GM12878 (cell line): Measurements from ENCODE around the gene FCER1G. TPM values are rescaled to one million over a fixed set of nuclear protein-coding genes. Genes with fewer than 3 reads are reported as not detected.
A peak's percentile ranks its signal among the peaks of the same experiment; 100 is the strongest.

Experiments used
- ATAC-seq: fragments of 200-7000 bp; cut with Tn5 transposase; 3 replicates; pipeline ENCODE4 v1.9.1; 2020; ENCODE audit warnings: mild to moderate bottlenecking, moderate library complexity
- BruUV-seq: library from RNA; stranded (reverse); fragments of 400-500 nt; replicated peaks from 2 replicates; lab custom pipeline; 2021; lab: Mats Ljungman, UMichigan
- CTCF ChIA-PET: fragments of 300-600 bp; sonication (Branson Sonifier 250); formaldehyde crosslinking; extraction: SDS; loops from one replicate; lab custom pipeline; 2021; ENCODE audit warnings: inconsistent platforms; lab: Yijun Ruan, JAX
- POLR2A ChIA-PET: fragments of 350-600 bp; formaldehyde crosslinking; extraction: SDS; loops from one replicate; lab custom pipeline; 2021; ENCODE audit warnings: inconsistent platforms; lab: Charles Lee
- RAD21 ChIA-PET: fragments of 300-600 bp; sonication (Branson Sonifier 250); formaldehyde crosslinking; loops from one replicate; lab custom pipeline; 2023; ENCODE audit warnings: antibody characterized with exemption; ENCODE audit not compliant: unreplicated experiment; lab: Charles Lee
- SMC1A ChIA-PET: fragments of 300-600 bp; sonication (Branson Sonifier 250); formaldehyde crosslinking; loops from one replicate; lab custom pipeline; 2023; ENCODE audit not compliant: unreplicated experiment, uncharacterized antibody; lab: Charles Lee
- DNase-seq: peaks from one replicate; pipeline ENCODE4 v3.0.0-alpha.2; 2011; ENCODE audit warnings: low read depth, low spot score
- FAIRE-seq: peaks from 3 replicates; lab custom pipeline; 2011; peaks lifted over from hg19 to GRCh38; lab: Jason Lieb, UNC
- H2AFZ ChIP-seq: 2 replicates; pipeline ENCODE4 v1.6.0; 2011; ENCODE audit warnings: low read depth, low read length, control low read depth; ENCODE audit not compliant: control insufficient read depth
- H3K27ac ChIP-seq: 2 replicates; pipeline ENCODE4 v1.5.1; 2011; ENCODE audit warnings: control low read depth; ENCODE audit not compliant: control insufficient read depth, insufficient read depth
- H3K27me3 ChIP-seq, 2 experiments: replicated peaks in 1 of 2; 2 replicates each; pipeline versions ENCODE4 v1.6.0 to v1.6.1; 2011; ENCODE audit warnings: low read length in 1 of 2; ENCODE audit not compliant: control insufficient read depth in 2 of 2, insufficient read depth in 2 of 2
- H3K36me3 ChIP-seq, 2 experiments: 2 replicates each; pipeline ENCODE4 v1.5.1; 2011; ENCODE audit warnings: low read length in 1 of 2; ENCODE audit not compliant: control insufficient read depth in 2 of 2, insufficient read depth in 2 of 2
- H3K4me1 ChIP-seq: 2 replicates; pipeline ENCODE4 v1.6.1; 2011; ENCODE audit warnings: mild to moderate bottlenecking, low read length, moderate library complexity, mixed read lengths; ENCODE audit not compliant: control insufficient read depth, insufficient read depth
- H3K4me2 ChIP-seq: 2 replicates; pipeline ENCODE4 v1.6.0; 2011; ENCODE audit warnings: control low read depth; ENCODE audit not compliant: control insufficient read depth, insufficient read depth
- H3K4me3 ChIP-seq: fragments of 200-600 bp; sonication (generic); 2 replicates; pipeline ENCODE4 v1.5.1; 2016
- H3K79me2 ChIP-seq: 2 replicates; pipeline ENCODE4 v1.6.0; 2011; ENCODE audit warnings: low read length; ENCODE audit not compliant: control insufficient read depth, insufficient read depth
- H3K9ac ChIP-seq: 2 replicates; pipeline ENCODE4 v1.8.0; 2011; ENCODE audit warnings: low read length, control low read depth, mixed read lengths; ENCODE audit not compliant: control insufficient read depth, insufficient read depth
- H3K9me3 ChIP-seq: replicated peaks from 3 replicates; pipeline ENCODE4 v1.5.1; 2011; ENCODE audit warnings: mild to moderate bottlenecking, low read length; ENCODE audit not compliant: control insufficient read depth, insufficient read depth
- H4K20me1 ChIP-seq: 2 replicates; pipeline ENCODE4 v1.6.0; 2011; ENCODE audit not compliant: control insufficient read depth, insufficient read depth
- ATF7 ChIP-seq: fragments of 450-650 bp; IDR thresholded peaks from 2 replicates; pipeline ENCODE4 v1.6.1; 2016; ENCODE audit warnings: low read depth, mild to moderate bottlenecking
- BACH1 ChIP-seq: fragments of 450-650 bp; IDR thresholded peaks from 2 replicates; pipeline ENCODE4 v1.6.1; 2017; ENCODE audit warnings: mild to moderate bottlenecking, borderline replicate concordance
- CBX3 ChIP-seq: fragments of 200-600 bp; sonication (generic); IDR thresholded peaks from 2 replicates; pipeline ENCODE4 v1.6.1; 2016; ENCODE audit warnings: low read depth, borderline replicate concordance
- CHD2 ChIP-seq: IDR thresholded peaks from 2 replicates; pipeline ENCODE4 v1.6.1; 2011; ENCODE audit warnings: low read depth, low read length, improper control_type of control experiment, borderline replicate concordance
- EED ChIP-seq: sonication (generic); IDR thresholded peaks from 2 replicates; pipeline ENCODE4 v1.6.1; 2016; ENCODE audit warnings: antibody characterized with exemption, low read depth
- EP300 ChIP-seq, 2 experiments: fragments of 150-350 bp in 1 of 2; IDR thresholded peaks; 2 replicates each; pipeline ENCODE4 v1.6.1; 2011 to 2012; ENCODE audit warnings: low read depth in 2 of 2, low read length in 2 of 2, borderline replicate concordance in 1 of 2, improper control_type of control experiment in 1 of 2, inconsistent platforms in 1 of 2; ENCODE audit not compliant: control insufficient read depth in 1 of 2
- GATAD2B ChIP-seq: fragments of 450-650 bp; conservative IDR thresholded peaks from 2 replicates; pipeline ENCODE4 v1.6.1; 2017; ENCODE audit warnings: low read depth, mild to moderate bottlenecking, moderate library complexity
- HCFC1 ChIP-seq: fragments of 150-350 bp; IDR thresholded peaks from 2 replicates; pipeline ENCODE4 v1.6.1; 2014; ENCODE audit warnings: low read length
- HSF1 ChIP-seq: fragments of 150-350 bp; IDR thresholded peaks from 2 replicates; pipeline ENCODE4 v1.6.1; 2014; ENCODE audit warnings: mild to moderate bottlenecking, low read depth, low read length
- IKZF1 ChIP-seq: fragments of 450-650 bp; conservative IDR thresholded peaks from 2 replicates; pipeline ENCODE4 v1.6.1; 2017; ENCODE audit warnings: antibody characterized with exemption, mild to moderate bottlenecking
- IKZF2 ChIP-seq, 2 experiments: fragments of 450-650 bp; IDR thresholded peaks; 2 replicates each; pipeline ENCODE4 v1.6.1; 2017; ENCODE audit warnings: mild to moderate bottlenecking in 2 of 2, moderate library complexity in 2 of 2
- IRF4 ChIP-seq: IDR thresholded peaks from 2 replicates; pipeline ENCODE4 v1.6.1; 2011; ENCODE audit warnings: low read depth, low read length
- JUNB ChIP-seq: IDR thresholded peaks from 2 replicates; pipeline ENCODE4 v1.6.1; 2016; ENCODE audit warnings: antibody characterized with exemption, mild to moderate bottlenecking
- MTA2 ChIP-seq: fragments of 450-650 bp; IDR thresholded peaks from 2 replicates; pipeline ENCODE4 v1.6.1; 2016; ENCODE audit warnings: low read depth, mild to moderate bottlenecking, moderate library complexity
- NBN ChIP-seq: fragments of 450-650 bp; IDR thresholded peaks from 2 replicates; pipeline ENCODE4 v1.6.1; 2016
- NR2C1 ChIP-seq: fragments of 450-650 bp; IDR thresholded peaks from 2 replicates; pipeline ENCODE4 v1.6.1; 2017; ENCODE audit warnings: antibody characterized with exemption, mild to moderate bottlenecking, moderate library complexity
- RELB ChIP-seq: fragments of 450-650 bp; IDR thresholded peaks from 2 replicates; pipeline ENCODE4 v1.6.1; 2017; ENCODE audit warnings: low read depth, mild to moderate bottlenecking, moderate library complexity
- RUNX3 ChIP-seq: IDR thresholded peaks from 2 replicates; pipeline ENCODE4 v1.6.1; 2012; ENCODE audit warnings: low read length, inconsistent platforms
- SMARCA5 ChIP-seq: fragments of 450-650 bp; IDR thresholded peaks from 2 replicates; pipeline ENCODE4 v1.6.1; 2017; ENCODE audit warnings: mild to moderate bottlenecking
- SUZ12 ChIP-seq: fragments of 200-600 bp; sonication (generic); IDR thresholded peaks from one replicate; pipeline ENCODE4 v1.6.1; 2018; ENCODE audit warnings: antibody characterized with exemption, mild to moderate bottlenecking; ENCODE audit not compliant: unreplicated experiment
- TAF1 ChIP-seq: IDR thresholded peaks from 2 replicates; pipeline ENCODE4 v1.6.1; 2011; ENCODE audit warnings: mild to moderate bottlenecking, low read depth, low read length, borderline replicate concordance
- YBX1 ChIP-seq: fragments of 450-650 bp; IDR thresholded peaks from 2 replicates; pipeline ENCODE4 v1.6.1; 2016; ENCODE audit warnings: antibody characterized with exemption
- WGBS: methylation state at CpG from one replicate; pipeline ENCODE4 v1.1.6; 2016; ENCODE audit warnings: low lambda C conversion rate; ENCODE audit not compliant: insufficient replicate concordance, insufficient coverage; ENCODE audit errors: missing lambda C conversion rate; 5-methylcytosine and 5-hydroxymethylcytosine counted together
- in situ Hi-C: fragments of 300-500 bp; cut with MboI; formaldehyde crosslinking; loops from 9 replicates; pipeline ENCODE4 v1.14.3; 2018; ENCODE audit warnings: mixed read lengths
- intact Hi-C: fragments of 100-400 bp; cut with micrococcal nuclease; formaldehyde crosslinking; loops from one replicate; pipeline ENCODE4 v1.14.2; 2022; ENCODE audit not compliant: unreplicated experiment
- polyA plus RNA-seq, 11 experiments: library from polyadenylated mRNA; depleted of rRNA in 4 of 11; unstranded in 6 of 11; stranded (reverse) in 5 of 11; fragments of >200 nt; fragmentation: Nextera tagmentation in 4 of 11; fragmentation: Illumina TruSeq in 1 of 11; extraction: Ambion mirVana in 4 of 11; extraction: Trizol in 1 of 11; gene quantifications; 1 replicate in 1 of 11; 2 replicates in 10 of 11; pipeline versions ENCODE4 v1.2.1 to v1.2.3, GENCODE V29; 2011 to 2016; ENCODE audit warnings: inconsistent platforms in 2 of 11, missing spikeins in 2 of 11, low read depth in 1 of 11
- total RNA-seq, 4 experiments: library from RNA; depleted of rRNA in 3 of 4; stranded (reverse); fragments of >200 nt in 3 of 4; fragmentation: Illumina TruSeq in 1 of 4; extraction: Trizol in 1 of 4; gene quantifications; 2 replicates each; pipeline versions ENCODE4 v1.2.1 to v1.2.3, GENCODE V29; 2013 to 2021

The FCER1G gene
- total and polyA plus RNA-seq, 10 of the 15 experiments (the other 5 are each of a cell fraction or from before 2014, with no cell fraction given), result 0.40 to 1.9 (median 0.89) TPM

- peak; percentile 71 for ATAC-seq
- in situ Hi-C loops (loop anchor here (10.0 kb wide), 1 partner anchor 550 kb away; the partner anchor contains the start of gene DUSP12), intact Hi-C loops (no loop called here)
- Histone ChIP-seq H3K36me3 (no peaks in the 10 kb centered on the region), H3K9me3 (no peaks in the 10 kb centered on the region), H4K20me1 (no peaks in the 10 kb centered on the region), H2AFZ (peak overlapping the region; percentile 19; the same call in 1 of the 2 replicates), H3K9ac (no peak overlapping the region), H3K27ac (0 out of 2 replicates have a peak overlapping the region, but pooled peaks have one; percentile 4), H3K4me3 (no peak overlapping the region), H3K4me2 (peak overlapping the region; percentile 74), H3K4me1 (peaks cover 18% of the 10 kb centered on the region), H3K27me3 (no peaks in the 10 kb centered on the region), H3K79me2 (no peaks in the 10 kb centered on the region)
- WGBS, result 68% methylated on average over 4 of the region's 4 CpGs
- SMC1A ChIA-PET, result interaction anchor here (0.7 to 5.3 kb wide), 10 partner anchors 9 to 189 kb away, joined by 3 to 55 read pairs (median 6); partner anchors contain the start of genes NDUFS2, PPOX and TOMM40L
- POLR2A ChIA-PET, result interaction anchor here (0.5 to 3.3 kb wide), 4 partner anchors 9 to 41 kb away, joined by 3 to 18 read pairs (median 4); partner anchors contain the start of genes TOMM40L and UFC1
- RAD21 ChIA-PET, result interaction anchor here (1.1 to 7.2 kb wide), 7 partner anchors 9 to 30 kb away, joined by 3 to 55 read pairs (median 4); partner anchors contain the start of genes APOA2, PPOX and TOMM40L
- CTCF ChIA-PET, result interaction anchor here (1.0 to 7.0 kb wide), 10 partner anchors 9 to 188 kb away, joined by 3 to 164 read pairs (median 6); partner anchors contain the start of genes APOA2, PPOX and TOMM40L
- no peak for DNase-seq
- no peak for FAIRE-seq
- no TSS peak for BruUV-seq
- TF ChIP-seq EED (peak; percentile 41; the same call in 1 of the 2 replicates), JUNB (no peak), MTA2 (peak; percentile 54), SUZ12 (no peak), GATAD2B (peak; percentile 59), RUNX3 (peak; percentile 27; the same call in 1 of the 2 replicates), RELB (peak; percentile 70), SMARCA5 (0 out of 2 replicates have a peak, but pooled peaks have one; percentile 32), TAF1 (no peak), EP300 (IDR thresholded peaks at IDR 0.05; ENCODE audit: borderline replicate concordance in 1 of 2, control insufficient read depth in 1 of 2, low read depth in 2 of 2, low read length in 2 of 2) (0 out of 4 replicates have a peak, but pooled peaks of 1 of the 2 experiments have one; percentile 36), IKZF1 (peak; percentile 92), HSF1 (no peak), ATF7 (peak; percentile 18; the same call in 1 of the 2 replicates), YBX1 (no peak), IRF4 (peak; percentile 44; the same call in 1 of the 2 replicates), CBX3 (no peak), HCFC1 (no peak), BACH1 (peak; percentile 32; the same call in 1 of the 2 replicates), NBN (0 out of 2 replicates have a peak, but pooled peaks have one; percentile 42), NR2C1 (no peak), CHD2 (0 out of 2 replicates have a peak, but pooled peaks have one; percentile 44), IKZF2 (IDR thresholded peaks at IDR 0.05) (peak; percentile 85 to 86; a peak in 3 of 4 replicates)
These were observed 19.9 kb upstream of the FCER1G start for GRCh38 chr1:161195171-161195570.
